DOHH2 (cell line): ENCODE results near the gene HES4.

Experiments used
- H3F3A ChIP-seq: fragments of 200-600 bp; sonication (generic), shearing (Covaris generic); 2 replicates; pipeline ENCODE4 v1.6.0; 2016; ENCODE audit warnings: antibody characterized with exemption, mild to moderate bottlenecking; ENCODE audit not compliant: control insufficient read depth, insufficient read depth
- H3K27ac ChIP-seq: fragments of 200-600 bp; sonication (generic); 2 replicates; pipeline ENCODE4 v1.5.1; 2014; ENCODE audit warnings: low read depth, mild to moderate bottlenecking, low read length, moderate library complexity
- H3K27me3 ChIP-seq: fragments of 200-600 bp; sonication (generic); 2 replicates; pipeline ENCODE4 v1.6.1; 2014; ENCODE audit warnings: mild to moderate bottlenecking, low read length, mixed read lengths; ENCODE audit not compliant: control insufficient read depth
- H3K36me3 ChIP-seq: fragments of 200-600 bp; sonication (generic); 2 replicates; pipeline ENCODE4 v1.6.1; 2014; ENCODE audit warnings: mild to moderate bottlenecking, low read length, moderate library complexity, mixed read lengths; ENCODE audit not compliant: control insufficient read depth
- H3K4me1 ChIP-seq: fragments of 200-600 bp; sonication (generic); 2 replicates; pipeline ENCODE4 v1.6.1; 2014; ENCODE audit warnings: mild to moderate bottlenecking, low read length, mixed read lengths; ENCODE audit not compliant: control insufficient read depth
- H3K4me2 ChIP-seq: fragments of 200-600 bp; sonication (generic); 2 replicates; pipeline ENCODE4 v1.6.0; 2014; ENCODE audit warnings: mild to moderate bottlenecking, low read length, moderate library complexity
- H3K4me3 ChIP-seq: fragments of 200-600 bp; sonication (generic); 2 replicates; pipeline ENCODE4 v1.5.1; 2014; ENCODE audit warnings: mild to moderate bottlenecking, low read length, mixed read lengths
- H3K79me2 ChIP-seq: fragments of 200-600 bp; sonication (generic); 2 replicates; pipeline ENCODE4 v1.6.1; 2014; ENCODE audit warnings: mild to moderate bottlenecking, low read length, mixed read lengths; ENCODE audit not compliant: control insufficient read depth
- H3K9me2 ChIP-seq: fragments of 200-600 bp; sonication (generic); replicated peaks from 2 replicates; pipeline ENCODE4 v1.6.1; 2014; ENCODE audit warnings: mild to moderate bottlenecking, low read length, mixed read lengths; ENCODE audit not compliant: control insufficient read depth
- H3K9me3 ChIP-seq: fragments of 200-600 bp; sonication (generic); 2 replicates; pipeline ENCODE4 v1.6.1; 2014; ENCODE audit warnings: antibody characterized with exemption, low read length, mixed read lengths; ENCODE audit not compliant: control insufficient read depth, insufficient read depth
- H4K20me1 ChIP-seq: fragments of 200-600 bp; sonication (generic); 2 replicates; pipeline ENCODE4 v1.6.0; 2014; ENCODE audit warnings: low read depth, mild to moderate bottlenecking, antibody characterized with exemption, low read length, moderate library complexity; ENCODE audit not compliant: control insufficient read depth, insufficient read depth
- EZH2phosphoT487 ChIP-seq: fragments of 200-600 bp; sonication (generic); IDR thresholded peaks from 2 replicates; pipeline ENCODE4 v1.6.1; 2017; ENCODE audit warnings: borderline replicate concordance, mild to moderate bottlenecking, antibody characterized with exemption, low read length, moderate library complexity, mixed read lengths
- TF ChIP-seq, protein P1 (sequence below): fragments of 200-600 bp; sonication (generic); IDR thresholded peaks from one replicate; pipeline ENCODE4 v1.5.1; 2014; ENCODE audit warnings: antibody characterized with exemption, mild to moderate bottlenecking, low read depth, low read length; ENCODE audit not compliant: poor library complexity, severe bottlenecking

The HES4 gene

GRCh38 chr1:959731-960362, 40.0 kb downstream of the HES4 start:
- H4K20me1 ChIP-seq = no peaks in the 10 kb centered on the region
- peaks cover 27% of the 10 kb centered on the region for H3K79me2 ChIP-seq
- H3K9me3 ChIP-seq = no peaks in the 10 kb centered on the region
- no peaks in the 10 kb centered on the region for H3F3A ChIP-seq
- TF ChIP-seq EZH2phosphoT487 = no peak
- TF ChIP-seq, protein P1, sequence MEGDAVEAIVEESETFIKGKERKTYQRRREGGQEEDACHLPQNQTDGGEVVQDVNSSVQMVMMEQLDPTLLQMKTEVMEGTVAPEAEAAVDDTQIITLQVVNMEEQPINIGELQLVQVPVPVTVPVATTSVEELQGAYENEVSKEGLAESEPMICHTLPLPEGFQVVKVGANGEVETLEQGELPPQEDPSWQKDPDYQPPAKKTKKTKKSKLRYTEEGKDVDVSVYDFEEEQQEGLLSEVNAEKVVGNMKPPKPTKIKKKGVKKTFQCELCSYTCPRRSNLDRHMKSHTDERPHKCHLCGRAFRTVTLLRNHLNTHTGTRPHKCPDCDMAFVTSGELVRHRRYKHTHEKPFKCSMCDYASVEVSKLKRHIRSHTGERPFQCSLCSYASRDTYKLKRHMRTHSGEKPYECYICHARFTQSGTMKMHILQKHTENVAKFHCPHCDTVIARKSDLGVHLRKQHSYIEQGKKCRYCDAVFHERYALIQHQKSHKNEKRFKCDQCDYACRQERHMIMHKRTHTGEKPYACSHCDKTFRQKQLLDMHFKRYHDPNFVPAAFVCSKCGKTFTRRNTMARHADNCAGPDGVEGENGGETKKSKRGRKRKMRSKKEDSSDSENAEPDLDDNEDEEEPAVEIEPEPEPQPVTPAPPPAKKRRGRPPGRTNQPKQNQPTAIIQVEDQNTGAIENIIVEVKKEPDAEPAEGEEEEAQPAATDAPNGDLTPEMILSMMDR = no peak
- peaks cover 31% of the 10 kb centered on the region for H3K36me3 ChIP-seq
- H3K27ac ChIP-seq = no peak overlapping the region
- no peaks in the 10 kb centered on the region for H3K9me2 ChIP-seq
- peak overlapping the region; percentile 90 for H3K4me3 ChIP-seq
- peaks cover 22% of the 10 kb centered on the region; the same call in 1 of the 2 replicates for H3K4me1 ChIP-seq
- H3K4me2 ChIP-seq = peak overlapping the region; percentile 77
- H3K27me3 ChIP-seq = no peaks in the 10 kb centered on the region

DNA sequence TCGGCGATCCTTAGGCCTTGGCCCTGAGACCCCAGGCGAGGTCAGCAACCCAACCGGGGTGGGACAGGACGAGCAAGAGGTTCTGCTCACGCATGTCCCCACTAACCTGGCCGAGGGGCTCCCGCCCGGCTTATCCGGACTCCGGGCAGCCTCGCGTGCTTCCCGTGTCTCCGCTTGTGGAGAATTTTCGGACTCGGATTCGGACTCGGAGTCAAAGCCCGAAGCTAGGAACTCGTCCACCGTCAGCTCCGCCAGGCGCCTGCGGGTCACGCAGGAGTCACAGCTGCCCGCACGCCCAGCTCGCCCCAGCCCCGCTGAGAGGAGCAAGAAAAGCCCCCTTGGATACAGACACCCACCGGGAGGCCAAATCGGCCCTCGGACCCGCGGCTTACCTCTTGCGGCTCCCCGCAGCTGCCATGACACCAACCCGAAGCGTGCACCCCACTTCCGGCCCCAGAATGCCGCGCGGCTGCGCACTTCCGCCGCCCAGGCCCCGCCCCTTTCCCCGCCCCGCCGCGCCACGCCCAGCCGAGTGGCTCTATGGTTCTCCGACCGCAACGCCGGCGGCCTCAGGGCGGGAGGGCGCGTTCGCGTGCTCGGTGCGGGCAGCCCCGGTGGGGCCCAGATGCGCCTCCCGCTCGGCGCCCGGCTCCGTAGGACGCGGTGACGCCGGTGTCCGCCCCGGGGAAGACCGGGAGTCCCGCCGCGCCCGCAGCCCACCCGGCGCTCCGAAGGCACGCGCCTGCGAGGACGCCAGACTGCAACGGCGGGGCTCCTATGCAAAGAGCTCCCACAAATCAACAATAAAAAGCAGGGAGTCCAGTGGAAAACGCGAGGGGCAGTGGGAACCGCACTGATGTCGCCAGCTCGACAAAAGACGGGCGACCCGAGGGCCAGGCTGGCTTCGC, 40.8 kb downstream of the HES4 start, which contains the start of gene NOC2L:
Gene NOC2L, minus strand, starts transcription at position 434 of the 908 bp plus-strand sequence. Its CDS starts 16 bp downstream, at position 418.
- 0 out of 2 replicates have a peak within 1 kb of the TSS, but pooled peaks have one; percentile 15 for H3K27ac ChIP-seq
- peak within 1 kb of the TSS; percentile 77 for H3K4me2 ChIP-seq
- peak within 1 kb of the TSS; percentile 90 for H3K4me3 ChIP-seq
- H3K9me3 ChIP-seq = no peaks in the 10 kb centered on the region
- no peaks in the 10 kb centered on the region for H4K20me1 ChIP-seq
- H3K27me3 ChIP-seq = no peaks in the 10 kb centered on the region
- TF ChIP-seq EZH2phosphoT487 = no peak
- TF ChIP-seq, protein P1 = no peak
- H3K4me1 ChIP-seq = peaks cover 22% of the 10 kb centered on the region; the same call in 1 of the 2 replicates
- H3K79me2 ChIP-seq = peaks cover 27% of the 10 kb centered on the region
- no peaks in the 10 kb centered on the region for H3F3A ChIP-seq
- peaks cover 39% of the 10 kb centered on the region for H3K36me3 ChIP-seq
- no peaks in the 10 kb centered on the region for H3K9me2 ChIP-seq

GRCh38 chr1:956636-957035, 43.3 kb downstream of the HES4 start:
- Histone ChIP-seq H3K4me2 (no peak overlapping the region), H3K79me2 (peaks cover 27% of the 10 kb centered on the region), H4K20me1 (0 out of 2 replicates have a peak, but pooled peaks cover under 1% of the 10 kb centered on the region), H3K9me3 (no peaks in the 10 kb centered on the region), H3K27ac (no peak overlapping the region), H3K27me3 (no peaks in the 10 kb centered on the region), H3K4me3 (no peak overlapping the region), H3F3A (no peaks in the 10 kb centered on the region), H3K9me2 (no peaks in the 10 kb centered on the region), H3K36me3 (peaks cover 64% of the 10 kb centered on the region), H3K4me1 (peaks cover 22% of the 10 kb centered on the region; the same call in 1 of the 2 replicates)
- TF ChIP-seq EZH2phosphoT487 = no peak
- TF ChIP-seq, protein P1 = no peak
